HG02981 (cell line): Measurements from ENCODE around the gene TBL1X.
A peak's percentile ranks its signal among the peaks of the same experiment; 100 is the strongest.

Experiments
- ATAC-seq: cut with Tn5 transposase; IDR thresholded peaks from one replicate; pipeline ENCODE4 v1.9.1; 2021; ENCODE audit warnings: mild to moderate bottlenecking, moderate library complexity; ENCODE audit not compliant: unreplicated experiment

The TBL1X gene

GRCh38 chrX:9690046-9690445 lies 225.2 kb downstream of the TBL1X start:
- ATAC-seq = no peak

- no peak for ATAC-seq
These were observed 228.6 kb downstream of the TBL1X start for GRCh38 chrX:9693307-9694001.

GRCh38 chrX:9698576-9698975 lies 233.7 kb downstream of the TBL1X start:
- ATAC-seq = no peak

GRCh38 chrX:9700555-9700954 lies 235.7 kb downstream of the TBL1X start:
- no peak for ATAC-seq

- ATAC-seq = no peak
These were observed 236.9 kb downstream of the TBL1X start for GRCh38 chrX:9701790-9702189.

- no peak for ATAC-seq
These were observed 238.5 kb downstream of the TBL1X start for GRCh38 chrX:9703406-9703805.

GRCh38 chrX:9704876-9705465 lies 240.1 kb downstream of the TBL1X start:
- ATAC-seq = no peak

GRCh38 chrX:9706421-9706820 lies 241.6 kb downstream of the TBL1X start:
- no peak for ATAC-seq

GRCh38 chrX:9707306-9708033 lies 242.6 kb downstream of the TBL1X start:
- no peak for ATAC-seq

- ATAC-seq = no peak
These were observed 243.2 kb downstream of the TBL1X start for GRCh38 chrX:9708086-9708485.

GRCh38 chrX:9708923-9709553 lies 244.2 kb downstream of the TBL1X start:
- ATAC-seq = peak; percentile 87

- no peak for ATAC-seq
These were observed 245.5 kb downstream of the TBL1X start for GRCh38 chrX:9710332-9710731.

GRCh38 chrX:9717376-9717775 lies 252.5 kb downstream of the TBL1X start:
- ATAC-seq = no peak

- ATAC-seq = no peak
These were observed 259.9 kb downstream of the TBL1X start for GRCh38 chrX:9724711-9725110.

GRCh38 chrX:9728261-9728660 lies 263.4 kb downstream of the TBL1X start:
- ATAC-seq = no peak

- no peak for ATAC-seq
These were observed 264.5 kb downstream of the TBL1X start for GRCh38 chrX:9729171-9729885.

- no peak for ATAC-seq
These were observed 265.2 kb downstream of the TBL1X start for GRCh38 chrX:9730078-9730477.

GRCh38 chrX:9730752-9731151 lies 265.9 kb downstream of the TBL1X start:
- no peak for ATAC-seq

GRCh38 chrX:9737363-9737762 lies 272.5 kb downstream of the TBL1X start:
- no peak for ATAC-seq

- ATAC-seq = no peak
These were observed 273.3 kb downstream of the TBL1X start for GRCh38 chrX:9738151-9738550.

GRCh38 chrX:9739130-9739529 lies 274.3 kb downstream of the TBL1X start:
- no peak for ATAC-seq
